ENCODE measurements around the gene KDM4B. TPM values are rescaled to one million over a fixed set of nuclear protein-coding genes. Genes with fewer than 3 reads are reported as not detected.

KDM4B gene
- total RNA-seq, 1 donor from 2014 or later, result 34.1 TPM

- Histone ChIP-seq H3K9me3 (replicated peaks) (peaks cover 26% of the 10 kb centered on the region), H3K4me1 (peaks cover 37% of the 10 kb centered on the region), H3K36me3 (peaks cover 36% of the 10 kb centered on the region), H3K4me3 (no peak overlapping the region), H3K27ac (replicated peaks) (no peak overlapping the region), H3K27me3 (ENCODE audit: low read depth) (no peaks in the 10 kb centered on the region)
- intact Hi-C loops (cut with micrococcal nuclease), result no loop called here
- no peak for DNase-seq
- TF ChIP-seq, protein P1, sequence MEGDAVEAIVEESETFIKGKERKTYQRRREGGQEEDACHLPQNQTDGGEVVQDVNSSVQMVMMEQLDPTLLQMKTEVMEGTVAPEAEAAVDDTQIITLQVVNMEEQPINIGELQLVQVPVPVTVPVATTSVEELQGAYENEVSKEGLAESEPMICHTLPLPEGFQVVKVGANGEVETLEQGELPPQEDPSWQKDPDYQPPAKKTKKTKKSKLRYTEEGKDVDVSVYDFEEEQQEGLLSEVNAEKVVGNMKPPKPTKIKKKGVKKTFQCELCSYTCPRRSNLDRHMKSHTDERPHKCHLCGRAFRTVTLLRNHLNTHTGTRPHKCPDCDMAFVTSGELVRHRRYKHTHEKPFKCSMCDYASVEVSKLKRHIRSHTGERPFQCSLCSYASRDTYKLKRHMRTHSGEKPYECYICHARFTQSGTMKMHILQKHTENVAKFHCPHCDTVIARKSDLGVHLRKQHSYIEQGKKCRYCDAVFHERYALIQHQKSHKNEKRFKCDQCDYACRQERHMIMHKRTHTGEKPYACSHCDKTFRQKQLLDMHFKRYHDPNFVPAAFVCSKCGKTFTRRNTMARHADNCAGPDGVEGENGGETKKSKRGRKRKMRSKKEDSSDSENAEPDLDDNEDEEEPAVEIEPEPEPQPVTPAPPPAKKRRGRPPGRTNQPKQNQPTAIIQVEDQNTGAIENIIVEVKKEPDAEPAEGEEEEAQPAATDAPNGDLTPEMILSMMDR (IDR thresholded peaks at IDR 0.05; ENCODE audit: borderline replicate concordance), result no peak
These were observed 126.6 kb downstream of the KDM4B start for GRCh38 chr19:5095568-5095850.

- intact Hi-C loops (cut with micrococcal nuclease), result no loop called here
- peaks cover 38% of the 10 kb centered on the region for H3K36me3 ChIP-seq
- TF ChIP-seq, protein P1 (IDR thresholded peaks at IDR 0.05; ENCODE audit: borderline replicate concordance), result no peak
- no peak overlapping the region for H3K27ac ChIP-seq (replicated peaks)
- H3K4me3 ChIP-seq, result no peak overlapping the region
- H3K9me3 ChIP-seq (replicated peaks), result peaks cover 26% of the 10 kb centered on the region
- DNase-seq, result no peak
- H3K27me3 ChIP-seq (ENCODE audit: low read depth), result no peaks in the 10 kb centered on the region
- H3K4me1 ChIP-seq, result peaks cover 28% of the 10 kb centered on the region
These were observed 127.6 kb downstream of the KDM4B start for GRCh38 chr19:5096536-5096935.

DNA sequence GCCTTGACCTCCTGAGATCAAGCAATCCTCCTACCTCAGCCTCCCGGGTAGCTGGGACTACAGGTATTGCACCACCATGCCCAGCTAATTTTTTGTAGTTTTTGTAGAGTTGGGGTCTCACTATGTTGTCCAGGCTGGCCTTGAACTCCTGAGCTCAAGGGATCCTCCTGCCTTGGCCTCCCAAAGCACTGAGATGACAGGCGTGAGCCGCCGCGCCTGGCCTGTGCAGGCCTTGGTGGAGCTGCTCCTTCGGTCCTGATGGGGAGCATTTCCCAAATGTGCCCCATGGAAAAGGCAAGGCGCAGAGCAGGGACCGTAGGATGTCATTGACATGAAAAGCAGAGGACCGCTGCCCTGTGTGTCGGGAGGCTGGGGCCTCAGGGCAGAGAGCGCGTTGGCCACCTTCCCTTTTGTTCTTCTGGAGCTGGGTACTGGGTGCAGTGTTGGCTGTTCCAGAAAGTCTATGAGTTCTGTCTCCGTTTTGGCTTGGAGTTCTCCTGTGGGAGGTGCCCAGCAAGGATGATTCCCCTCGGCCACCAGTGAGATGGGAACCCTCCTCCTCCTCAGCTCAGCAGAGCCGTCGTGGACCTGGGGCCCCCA, 128.5 kb downstream of the KDM4B start:
- Histone ChIP-seq H3K27me3 (ENCODE audit: low read depth) (no peaks in the 10 kb centered on the region), H3K27ac (replicated peaks) (no peak overlapping the region), H3K4me3 (no peak overlapping the region), H3K9me3 (replicated peaks) (peaks cover 26% of the 10 kb centered on the region), H3K4me1 (peaks cover 28% of the 10 kb centered on the region), H3K36me3 (peaks cover 38% of the 10 kb centered on the region)
- no peak for DNase-seq
- TF ChIP-seq, protein P1 (IDR thresholded peaks at IDR 0.05; ENCODE audit: borderline replicate concordance), result no peak
- intact Hi-C loops (cut with micrococcal nuclease), result no loop called here

DNA sequence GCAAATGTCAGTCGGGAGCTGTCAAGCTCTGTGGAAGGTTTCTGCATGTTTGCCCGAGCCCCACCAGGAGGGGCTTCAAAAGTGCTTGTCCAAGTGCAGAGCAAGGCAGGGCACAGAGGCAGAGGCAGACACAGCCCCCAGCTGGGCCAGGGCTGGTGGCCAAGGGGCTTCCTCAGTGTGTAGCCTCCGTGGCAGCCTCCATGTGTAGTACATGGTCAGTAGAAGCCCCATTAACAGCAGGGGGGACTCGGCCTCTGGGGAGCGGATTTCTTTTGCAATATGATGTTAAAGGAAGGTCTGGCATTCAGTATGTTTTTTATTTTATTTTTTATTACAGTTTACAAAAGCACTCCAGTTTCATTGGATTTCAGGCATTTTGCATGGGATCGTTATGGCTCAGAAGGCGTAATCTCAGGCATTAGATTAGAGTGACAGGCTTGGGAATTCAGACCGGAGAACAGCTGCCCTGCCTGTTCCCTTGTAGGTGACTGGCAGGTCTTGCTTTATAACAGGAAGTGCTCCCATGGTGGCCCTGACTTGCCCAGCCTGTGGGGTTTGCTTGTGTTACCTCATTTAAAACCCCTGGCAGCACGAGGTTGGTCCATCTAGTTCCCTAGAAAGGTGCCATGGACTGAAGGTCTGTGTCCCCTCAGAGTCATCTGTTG, 129.2 kb downstream of the KDM4B start:
- H3K9me3 ChIP-seq (replicated peaks), result peaks cover 26% of the 10 kb centered on the region

DNA sequence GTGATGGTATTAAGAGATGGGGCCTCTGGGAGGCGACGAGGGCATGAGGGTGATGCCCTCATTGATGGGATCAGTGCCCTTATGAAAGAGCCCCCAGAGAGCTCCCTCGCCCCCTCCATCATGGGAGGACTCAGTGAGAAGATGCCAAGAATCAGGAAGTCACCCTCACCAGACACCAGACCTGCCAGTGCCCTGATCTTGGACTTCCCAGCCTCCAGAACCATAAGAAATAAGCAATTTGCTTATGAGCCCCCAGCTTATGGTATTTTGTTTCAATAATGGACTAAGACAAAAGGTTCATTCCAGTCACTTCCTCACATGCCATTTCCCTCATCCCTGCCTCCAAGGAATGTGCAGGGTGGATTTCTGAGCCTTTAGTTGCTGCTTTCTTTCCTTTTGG, 129.7 kb downstream of the KDM4B start:
- Histone ChIP-seq H3K36me3 (peaks cover 38% of the 10 kb centered on the region), H3K9me3 (replicated peaks) (peaks cover 26% of the 10 kb centered on the region), H3K27ac (replicated peaks) (no peak overlapping the region), H3K27me3 (ENCODE audit: low read depth) (no peaks in the 10 kb centered on the region), H3K4me1 (peaks cover 28% of the 10 kb centered on the region), H3K4me3 (no peak overlapping the region)
- TF ChIP-seq, protein P1 (IDR thresholded peaks at IDR 0.05; ENCODE audit: borderline replicate concordance), result no peak
- no peak for DNase-seq
- intact Hi-C loops (cut with micrococcal nuclease), result no loop called here

More for the DNA sequence above, 129.2 kb downstream of the KDM4B start:
- no peak for DNase-seq
- H3K4me1 ChIP-seq, result peaks cover 28% of the 10 kb centered on the region
- TF ChIP-seq, protein P1 (IDR thresholded peaks at IDR 0.05; ENCODE audit: borderline replicate concordance), result no peak
- intact Hi-C loops (cut with micrococcal nuclease), result no loop called here
- H3K36me3 ChIP-seq, result peaks cover 38% of the 10 kb centered on the region
- no peak overlapping the region for H3K4me3 ChIP-seq
- no peak overlapping the region for H3K27ac ChIP-seq (replicated peaks)
- H3K27me3 ChIP-seq (ENCODE audit: low read depth), result no peaks in the 10 kb centered on the region

Measured in left ventricle myocardium inferior (tissue), 1 donor.